GM12878 (cell line): ENCODE measurements around the gene SUPT3H. TPM values are rescaled to one million over a fixed set of nuclear protein-coding genes. Genes with fewer than 3 reads are reported as not detected.

Experiments
- ATAC-seq: fragments of 200-7000 bp; cut with Tn5 transposase; 3 replicates; pipeline ENCODE4 v1.9.1; 2020; ENCODE audit warnings: mild to moderate bottlenecking, moderate library complexity
- BruUV-seq: library from RNA; stranded (reverse); fragments of 400-500 nt; replicated peaks from 2 replicates; lab custom pipeline; 2021; lab: Mats Ljungman, UMichigan
- CTCF ChIA-PET: fragments of 300-600 bp; sonication (Branson Sonifier 250); formaldehyde crosslinking; extraction: SDS; loops from one replicate; lab custom pipeline; 2021; ENCODE audit warnings: inconsistent platforms; lab: Yijun Ruan, JAX
- POLR2A ChIA-PET: fragments of 350-600 bp; formaldehyde crosslinking; extraction: SDS; loops from one replicate; lab custom pipeline; 2021; ENCODE audit warnings: inconsistent platforms; lab: Charles Lee
- RAD21 ChIA-PET: fragments of 300-600 bp; sonication (Branson Sonifier 250); formaldehyde crosslinking; loops from one replicate; lab custom pipeline; 2023; ENCODE audit warnings: antibody characterized with exemption; ENCODE audit not compliant: unreplicated experiment; lab: Charles Lee
- SMC1A ChIA-PET: fragments of 300-600 bp; sonication (Branson Sonifier 250); formaldehyde crosslinking; loops from one replicate; lab custom pipeline; 2023; ENCODE audit not compliant: unreplicated experiment, uncharacterized antibody; lab: Charles Lee
- DNase-seq: peaks from one replicate; pipeline ENCODE4 v3.0.0-alpha.2; 2011; ENCODE audit warnings: low read depth, low spot score
- FAIRE-seq: peaks from 3 replicates; lab custom pipeline; 2011; peaks lifted over from hg19 to GRCh38; lab: Jason Lieb, UNC
- H2AFZ ChIP-seq: 2 replicates; pipeline ENCODE4 v1.6.0; 2011; ENCODE audit warnings: low read depth, low read length, control low read depth; ENCODE audit not compliant: control insufficient read depth
- H3K27ac ChIP-seq: 2 replicates; pipeline ENCODE4 v1.5.1; 2011; ENCODE audit warnings: control low read depth; ENCODE audit not compliant: control insufficient read depth, insufficient read depth
- H3K27me3 ChIP-seq, 2 experiments: replicated peaks in 1 of 2; 2 replicates each; pipeline versions ENCODE4 v1.6.0 to v1.6.1; 2011; ENCODE audit warnings: low read length in 1 of 2; ENCODE audit not compliant: control insufficient read depth in 2 of 2, insufficient read depth in 2 of 2
- H3K36me3 ChIP-seq, 2 experiments: 2 replicates each; pipeline ENCODE4 v1.5.1; 2011; ENCODE audit warnings: low read length in 1 of 2; ENCODE audit not compliant: control insufficient read depth in 2 of 2, insufficient read depth in 2 of 2
- H3K4me1 ChIP-seq: 2 replicates; pipeline ENCODE4 v1.6.1; 2011; ENCODE audit warnings: mild to moderate bottlenecking, low read length, moderate library complexity, mixed read lengths; ENCODE audit not compliant: control insufficient read depth, insufficient read depth
- H3K4me2 ChIP-seq: 2 replicates; pipeline ENCODE4 v1.6.0; 2011; ENCODE audit warnings: control low read depth; ENCODE audit not compliant: control insufficient read depth, insufficient read depth
- H3K4me3 ChIP-seq: fragments of 200-600 bp; sonication (generic); 2 replicates; pipeline ENCODE4 v1.5.1; 2016
- H3K79me2 ChIP-seq: 2 replicates; pipeline ENCODE4 v1.6.0; 2011; ENCODE audit warnings: low read length; ENCODE audit not compliant: control insufficient read depth, insufficient read depth
- H3K9ac ChIP-seq: 2 replicates; pipeline ENCODE4 v1.8.0; 2011; ENCODE audit warnings: low read length, control low read depth, mixed read lengths; ENCODE audit not compliant: control insufficient read depth, insufficient read depth
- H3K9me3 ChIP-seq: replicated peaks from 3 replicates; pipeline ENCODE4 v1.5.1; 2011; ENCODE audit warnings: mild to moderate bottlenecking, low read length; ENCODE audit not compliant: control insufficient read depth, insufficient read depth
- H4K20me1 ChIP-seq: 2 replicates; pipeline ENCODE4 v1.6.0; 2011; ENCODE audit not compliant: control insufficient read depth, insufficient read depth
- BHLHE40 ChIP-seq, 2 experiments: fragments of 450-650 bp in 1 of 2; IDR thresholded peaks; 2 replicates each; pipeline ENCODE4 v1.6.1; 2011 to 2017; ENCODE audit warnings: low read depth in 2 of 2, borderline replicate concordance in 1 of 2, improper control_type of control experiment in 1 of 2, low read length in 1 of 2, mild to moderate bottlenecking in 1 of 2
- BRCA1 ChIP-seq: IDR thresholded peaks from 2 replicates; pipeline ENCODE4 v1.6.1; 2011; ENCODE audit warnings: low read depth, low read length, improper control_type of control experiment
- CREB1 ChIP-seq: IDR thresholded peaks from 2 replicates; pipeline ENCODE4 v1.6.1; 2012; ENCODE audit warnings: low read depth, mild to moderate bottlenecking, inconsistent platforms
- FOS ChIP-seq: IDR thresholded peaks from 3 replicates; pipeline ENCODE4 v1.6.1; 2011; ENCODE audit warnings: borderline replicate concordance; ENCODE audit not compliant: insufficient read length; ENCODE audit errors: extremely low read depth
- IKZF2 ChIP-seq, 2 experiments: fragments of 450-650 bp; IDR thresholded peaks; 2 replicates each; pipeline ENCODE4 v1.6.1; 2017; ENCODE audit warnings: mild to moderate bottlenecking in 2 of 2, moderate library complexity in 2 of 2
- RFX5 ChIP-seq: IDR thresholded peaks from 2 replicates; pipeline ENCODE4 v1.6.1; 2011; ENCODE audit warnings: low read depth, low read length, improper control_type of control experiment
- SPI1 ChIP-seq: IDR thresholded peaks from 2 replicates; pipeline ENCODE4 v1.6.1; 2011; ENCODE audit warnings: low read depth, mild to moderate bottlenecking, low read length, moderate library complexity, borderline replicate concordance; ENCODE audit not compliant: insufficient read depth
- TAF1 ChIP-seq: IDR thresholded peaks from 2 replicates; pipeline ENCODE4 v1.6.1; 2011; ENCODE audit warnings: mild to moderate bottlenecking, low read depth, low read length, borderline replicate concordance
- TCF12 ChIP-seq: IDR thresholded peaks from 2 replicates; pipeline ENCODE4 v1.6.1; 2011; ENCODE audit warnings: low read depth, mild to moderate bottlenecking, low read length
- WGBS: methylation state at CpG from one replicate; pipeline ENCODE4 v1.1.6; 2016; ENCODE audit warnings: low lambda C conversion rate; ENCODE audit not compliant: insufficient replicate concordance, insufficient coverage; ENCODE audit errors: missing lambda C conversion rate; 5-methylcytosine and 5-hydroxymethylcytosine counted together
- in situ Hi-C: fragments of 300-500 bp; cut with MboI; formaldehyde crosslinking; loops from 9 replicates; pipeline ENCODE4 v1.14.3; 2018; ENCODE audit warnings: mixed read lengths
- intact Hi-C: fragments of 100-400 bp; cut with micrococcal nuclease; formaldehyde crosslinking; loops from one replicate; pipeline ENCODE4 v1.14.2; 2022; ENCODE audit not compliant: unreplicated experiment
- polyA plus RNA-seq, 11 experiments: library from polyadenylated mRNA; depleted of rRNA in 4 of 11; unstranded in 6 of 11; stranded (reverse) in 5 of 11; fragments of >200 nt; fragmentation: Nextera tagmentation in 4 of 11; fragmentation: Illumina TruSeq in 1 of 11; extraction: Ambion mirVana in 4 of 11; extraction: Trizol in 1 of 11; gene quantifications; 1 replicate in 1 of 11; 2 replicates in 10 of 11; pipeline versions ENCODE4 v1.2.1 to v1.2.3, GENCODE V29; 2011 to 2016; ENCODE audit warnings: inconsistent platforms in 2 of 11, missing spikeins in 2 of 11, low read depth in 1 of 11
- total RNA-seq, 4 experiments: library from RNA; depleted of rRNA in 3 of 4; stranded (reverse); fragments of >200 nt in 3 of 4; fragmentation: Illumina TruSeq in 1 of 4; extraction: Trizol in 1 of 4; gene quantifications; 2 replicates each; pipeline versions ENCODE4 v1.2.1 to v1.2.3, GENCODE V29; 2013 to 2021

Gene SUPT3H
- total and polyA plus RNA-seq, 10 of the 15 experiments (the other 5 are each of a cell fraction or from before 2014, with no cell fraction given), result 0.51 to 3.7 (median 2.0) TPM

DNA sequence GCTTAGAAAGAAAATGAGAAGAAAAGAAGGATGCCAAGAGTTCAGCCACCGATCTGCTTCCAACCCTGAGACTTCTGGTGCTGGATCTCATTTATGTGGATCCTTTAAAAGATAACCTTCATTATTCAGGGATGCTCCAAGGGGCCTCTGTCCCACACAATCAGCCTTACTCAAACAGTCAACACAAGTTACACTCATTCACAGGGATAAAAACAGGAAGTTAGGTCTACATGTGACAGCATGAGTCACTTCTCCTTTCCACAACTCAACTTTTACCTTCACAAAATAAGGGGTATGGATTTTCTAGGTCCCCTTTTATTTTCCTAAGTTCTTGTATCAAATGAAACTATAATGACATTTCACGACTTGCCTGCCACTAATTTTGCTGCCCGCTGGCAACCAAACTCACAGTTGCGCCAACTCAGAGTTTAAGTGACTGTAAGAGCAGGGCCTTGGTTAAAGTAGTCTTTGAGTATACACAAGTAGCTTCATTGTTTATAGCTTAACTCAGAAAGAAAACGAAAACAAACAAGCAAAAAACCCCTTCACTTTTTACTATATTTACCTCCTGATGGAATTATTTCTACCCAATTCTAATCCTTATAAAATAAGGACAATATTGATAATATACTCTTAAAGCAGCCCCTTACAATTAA, 328.4 kb downstream of the SUPT3H start:
- no peak for DNase-seq
- Histone ChIP-seq H2AFZ (no peak overlapping the region), H3K79me2 (no peaks in the 10 kb centered on the region), H3K9ac (no peak overlapping the region), H3K27me3 (no peaks in the 10 kb centered on the region), H3K36me3 (no peaks in the 10 kb centered on the region), H3K27ac (no peak overlapping the region), H3K4me3 (no peak overlapping the region), H3K9me3 (no peaks in the 10 kb centered on the region; the same call in 2 of the 3 replicates), H3K4me1 (no peaks in the 10 kb centered on the region), H4K20me1 (no peaks in the 10 kb centered on the region), H3K4me2 (no peak overlapping the region)
- ATAC-seq, result peak; percentile 58
- WGBS, result 53% methylated on average over 5 of the region's 5 CpGs
- POLR2A ChIA-PET, result no interaction called here
- in situ Hi-C loops, result no loop called here
- no peak for FAIRE-seq
- SMC1A ChIA-PET, result interaction anchor here (0.8 to 1.1 kb wide), 2 partner anchors 8 to 116 kb away, joined by 3 to 4 read pairs; no protein-coding TSS in a partner anchor
- intact Hi-C loops, result no loop called here
- RAD21 ChIA-PET, result no interaction called here
- peak; percentile 67; the same call in 1 of the 2 replicates for TF ChIP-seq SPI1
- TF ChIP-seq FOS, result no peak
- TF ChIP-seq IKZF2 (IDR thresholded peaks at IDR 0.05), result peak; percentile 14 to 38; a peak in 1 of 4 replicates
- peak in 1 of 2 experiments; percentile 9; a peak in 1 of 4 replicates for TF ChIP-seq BHLHE40 (IDR thresholded peaks at IDR 0.05; ENCODE audit: borderline replicate concordance in 1 of 2, low read depth in 2 of 2, low read length in 1 of 2)
- CTCF ChIA-PET, result interaction anchor here (0.7 kb wide), 1 partner anchor 288 kb away, joined by 3 read pairs; no protein-coding TSS in a partner anchor
- no TSS peak for BruUV-seq

DNA sequence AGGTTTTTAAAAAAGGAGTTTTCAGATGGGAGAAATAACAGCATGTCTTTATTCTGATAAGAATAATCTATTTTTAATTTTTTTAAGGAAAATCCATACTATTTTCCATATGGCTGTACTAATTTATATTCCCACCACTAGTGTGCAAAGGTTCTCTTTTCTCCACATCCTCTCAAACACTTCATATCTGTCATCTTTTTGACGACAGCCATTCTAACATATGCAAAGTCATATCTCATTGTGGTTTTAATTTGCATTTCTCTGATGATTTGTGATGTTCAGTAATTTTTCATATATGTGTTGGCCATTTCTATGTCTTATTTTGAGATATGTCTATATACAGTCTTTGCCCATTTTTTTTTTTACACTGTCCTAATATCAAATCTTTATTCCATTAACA, 330.2 kb downstream of the SUPT3H start:
- H3K27ac ChIP-seq, result no peak overlapping the region
- H3K79me2 ChIP-seq, result no peaks in the 10 kb centered on the region
- in situ Hi-C loops (no loop called here), intact Hi-C loops (no loop called here)
- BruUV-seq, result no TSS peak
- no peak overlapping the region for H3K9ac ChIP-seq
- no peaks in the 10 kb centered on the region for H3K27me3 ChIP-seq
- WGBS, result 0% methylated on average over 1 of the region's 1 CpG
- no peak overlapping the region for H3K4me3 ChIP-seq
- no peaks in the 10 kb centered on the region for H3K36me3 ChIP-seq
- TF ChIP-seq RFX5 (no peak), TCF12 (no peak), TAF1 (no peak), CREB1 (no peak), BRCA1 (no peak)
- ChIA-PET CTCF (interaction anchor here (1.0 to 1.6 kb wide), 3 partner anchors 9 to 392 kb away, joined by 3 to 5 read pairs (median 4); no protein-coding TSS in a partner anchor), POLR2A (no interaction called here), SMC1A (no interaction called here), RAD21 (no interaction called here)
- H2AFZ ChIP-seq, result no peak overlapping the region
- H3K4me2 ChIP-seq, result no peak overlapping the region
- H4K20me1 ChIP-seq, result no peaks in the 10 kb centered on the region
- H3K4me1 ChIP-seq, result no peaks in the 10 kb centered on the region
- H3K9me3 ChIP-seq, result no peaks in the 10 kb centered on the region; the same call in 2 of the 3 replicates
- ATAC-seq (no peak), FAIRE-seq (no peak), DNase-seq (no peak)
